HepG2 (cell line): ENCODE measurements around the gene NAT10. TPM values are rescaled to one million over a fixed set of nuclear protein-coding genes. Genes with fewer than 3 reads are reported as not detected.

Experiments used
- ATAC-seq: fragments of 200-7000 bp; cut with Tn5 transposase; 3 replicates; pipeline ENCODE4 v1.9.1; 2020; ENCODE audit warnings: mild to moderate bottlenecking, moderate library complexity
- BruUV-seq: library from RNA; stranded (reverse); fragments of 400-500 nt; replicated peaks from 2 replicates; lab custom pipeline; 2021; lab: Mats Ljungman, UMichigan
- CTCF ChIA-PET: fragments of 300-600 bp; formaldehyde crosslinking; extraction: SDS; loops from one replicate; lab custom pipeline; 2021; ENCODE audit warnings: low total read pairs, inconsistent platforms, low intra/inter-chr PET ratio; lab: Yijun Ruan, JAX
- POLR2A ChIA-PET: fragments of 350-600 bp; sonication (Branson Sonifier 250); formaldehyde crosslinking; loops from one replicate; lab custom pipeline; 2020; ENCODE audit warnings: antibody characterized with exemption, inconsistent platforms; lab: Yijun Ruan, JAX
- DNase-seq: peaks from one replicate; pipeline ENCODE4 v3.0.0-alpha.2; 2015; ENCODE audit warnings: low spot score
- FAIRE-seq: peaks from 3 replicates; lab custom pipeline; 2011; peaks lifted over from hg19 to GRCh38; lab: Jason Lieb, UNC
- H2AFZ ChIP-seq: one replicate; pipeline ENCODE4 v1.6.1; 2011; ENCODE audit warnings: low read length, inconsistent platforms
- H3K27ac ChIP-seq: fragments of 300-600 bp; 3 replicates; pipeline ENCODE4 v1.8.0; 2011; ENCODE audit warnings: mixed run types, mild to moderate bottlenecking, mixed read lengths, low read length, inconsistent platforms; ENCODE audit not compliant: insufficient read depth; ENCODE audit errors: extremely low read length
- H3K27me3 ChIP-seq, 2 experiments: fragments of 200-600 bp in 1 of 2; 2 replicates in 1 of 2; 3 replicates in 1 of 2; pipeline versions ENCODE4 v1.6.0 to v1.8.0; 2011; ENCODE audit warnings: low read length in 2 of 2, mild to moderate bottlenecking in 2 of 2, moderate library complexity in 2 of 2, inconsistent platforms in 1 of 2; ENCODE audit not compliant: insufficient read depth in 2 of 2, control insufficient read depth in 1 of 2
- H3K36me3 ChIP-seq, 2 experiments: fragments of 200-600 bp in 1 of 2; replicated peaks in 1 of 2; 2 replicates in 1 of 2; 3 replicates in 1 of 2; pipeline versions ENCODE4 v1.5.1 to v1.8.0; 2011; ENCODE audit warnings: low read length in 2 of 2, inconsistent platforms in 1 of 2; ENCODE audit not compliant: insufficient read depth in 2 of 2, control insufficient read depth in 1 of 2
- H3K4me1 ChIP-seq: 2 replicates; pipeline ENCODE4 v1.5.1; 2012; ENCODE audit warnings: low read length, inconsistent platforms; ENCODE audit not compliant: insufficient read depth
- H3K4me2 ChIP-seq: 2 replicates; pipeline ENCODE4 v1.6.0; 2011; ENCODE audit warnings: low read depth, low read length, inconsistent platforms
- H3K4me3 ChIP-seq, 3 experiments: fragments of 200-600 bp in 1 of 3; sonication (generic), shearing (Covaris generic) in 1 of 3; replicated peaks in 1 of 3; 2 replicates each; pipeline ENCODE4 v1.5.1; 2011 to 2016; ENCODE audit warnings: low read length in 3 of 3, inconsistent platforms in 2 of 3, low read depth in 2 of 3, mild to moderate bottlenecking in 2 of 3, control low read depth in 1 of 3, mixed read lengths in 1 of 3; ENCODE audit not compliant: insufficient read depth in 1 of 3
- H3K79me2 ChIP-seq: one replicate; pipeline ENCODE4 v1.6.1; 2011; ENCODE audit warnings: low read length, inconsistent platforms; ENCODE audit not compliant: insufficient read depth
- H3K9ac ChIP-seq: 2 replicates; pipeline ENCODE4 v1.6.0; 2011; ENCODE audit warnings: mild to moderate bottlenecking, low read depth, low read length, inconsistent platforms; ENCODE audit not compliant: insufficient read depth
- H3K9me3 ChIP-seq: 2 replicates; pipeline ENCODE4 v1.5.1; 2012; ENCODE audit warnings: mild to moderate bottlenecking, low read length
- H4K20me1 ChIP-seq: 2 replicates; pipeline ENCODE4 v1.6.0; 2011; ENCODE audit warnings: inconsistent platforms, mild to moderate bottlenecking, low read length, moderate library complexity; ENCODE audit not compliant: insufficient read depth
- AGO2 ChIP-seq: fragments of 200-400 bp; formaldehyde crosslinking; optimal IDR thresholded peaks from 2 replicates; pipeline ENCODE3; 2017; ENCODE audit warnings: mild to moderate bottlenecking, low read depth, low read length, moderate library complexity
- NCOR1 ChIP-seq: fragments of 200-600 bp; sonication (generic); IDR thresholded peaks from 2 replicates; pipeline ENCODE4 v1.7.0; 2017; ENCODE audit warnings: antibody characterized with exemption, low read length, borderline replicate concordance
- WGBS: methylation state at CpG from one replicate; pipeline ENCODE4 v1.1.6; 2017; ENCODE audit warnings: low lambda C conversion rate; 5-methylcytosine and 5-hydroxymethylcytosine counted together
- in situ Hi-C: cut with HindIII; loops from 2 replicates; pipeline ENCODE4 v1.10.0; 2017; ENCODE audit warnings: low pct_unique_long_range_greater_than_20kb; ENCODE audit not compliant: extremely low pct_ligation_motif_present
- intact Hi-C: fragments of 100-400 bp; cut with micrococcal nuclease; formaldehyde crosslinking; loops from one replicate; pipeline ENCODE4 v1.10.0; 2022; ENCODE audit not compliant: unreplicated experiment
- polyA plus RNA-seq, 8 experiments: library from polyadenylated mRNA; depleted of rRNA in 3 of 8; stranded (reverse) in 7 of 8; unstranded in 1 of 8; fragments of >200 nt; fragmentation: Illumina TruSeq in 4 of 8; extraction: Trizol in 4 of 8; gene quantifications; 2 replicates each; pipeline versions ENCODE4 v1.2.1 to v1.2.3, GENCODE V29; 2011 to 2016; ENCODE audit warnings: low read depth in 4 of 8, missing spikeins in 1 of 8, mixed read lengths in 1 of 8; ENCODE audit not compliant: insufficient read depth in 1 of 8
- total RNA-seq, 5 experiments: library from RNA; depleted of rRNA; stranded (reverse); fragments of >200 nt; fragmentation: Illumina TruSeq; extraction: Trizol; gene quantifications; 2 replicates each; pipeline ENCODE4 v1.2.3, GENCODE V29; 2016; ENCODE audit warnings: low read depth in 1 of 5
- TF ChIP-seq, protein P1 (sequence below): sonication (generic); formaldehyde crosslinking; IDR thresholded peaks from 2 replicates; pipeline ENCODE4 v1.4.0; 2020; ENCODE audit warnings: missing genetic modification reagents, borderline replicate concordance

Gene NAT10
- total and polyA plus RNA-seq, 2 of the 13 experiments (the other 11 are each of a cell fraction or from before 2014, with no cell fraction given), result 33.9 to 51.9 TPM

GRCh38 chr11:34169686-34170085 is 64.3 kb downstream of the NAT10 start (continued):
- TF ChIP-seq, protein P1, sequence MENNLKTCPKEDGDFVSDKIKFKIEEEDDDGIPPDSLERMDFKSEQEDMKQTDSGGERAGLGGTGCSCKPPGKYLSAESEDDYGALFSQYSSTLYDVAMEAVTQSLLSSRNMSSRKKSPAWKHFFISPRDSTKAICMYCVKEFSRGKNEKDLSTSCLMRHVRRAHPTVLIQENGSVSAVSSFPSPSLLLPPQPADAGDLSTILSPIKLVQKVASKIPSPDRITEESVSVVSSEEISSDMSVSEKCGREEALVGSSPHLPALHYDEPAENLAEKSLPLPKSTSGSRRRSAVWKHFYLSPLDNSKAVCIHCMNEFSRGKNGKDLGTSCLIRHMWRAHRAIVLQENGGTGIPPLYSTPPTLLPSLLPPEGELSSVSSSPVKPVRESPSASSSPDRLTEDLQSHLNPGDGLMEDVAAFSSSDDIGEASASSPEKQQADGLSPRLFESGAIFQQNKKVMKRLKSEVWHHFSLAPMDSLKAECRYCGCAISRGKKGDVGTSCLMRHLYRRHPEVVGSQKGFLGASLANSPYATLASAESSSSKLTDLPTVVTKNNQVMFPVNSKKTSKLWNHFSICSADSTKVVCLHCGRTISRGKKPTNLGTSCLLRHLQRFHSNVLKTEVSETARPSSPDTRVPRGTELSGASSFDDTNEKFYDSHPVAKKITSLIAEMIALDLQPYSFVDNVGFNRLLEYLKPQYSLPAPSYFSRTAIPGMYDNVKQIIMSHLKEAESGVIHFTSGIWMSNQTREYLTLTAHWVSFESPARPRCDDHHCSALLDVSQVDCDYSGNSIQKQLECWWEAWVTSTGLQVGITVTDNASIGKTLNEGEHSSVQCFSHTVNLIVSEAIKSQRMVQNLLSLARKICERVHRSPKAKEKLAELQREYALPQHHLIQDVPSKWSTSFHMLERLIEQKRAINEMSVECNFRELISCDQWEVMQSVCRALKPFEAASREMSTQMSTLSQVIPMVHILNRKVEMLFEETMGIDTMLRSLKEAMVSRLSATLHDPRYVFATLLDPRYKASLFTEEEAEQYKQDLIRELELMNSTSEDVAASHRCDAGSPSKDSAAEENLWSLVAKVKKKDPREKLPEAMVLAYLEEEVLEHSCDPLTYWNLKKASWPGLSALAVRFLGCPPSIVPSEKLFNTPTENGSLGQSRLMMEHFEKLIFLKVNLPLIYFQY (CRISPR knock-in tag), result no peak

GRCh38 chr11:34173050-34173449 is 67.6 kb downstream of the NAT10 start:
- POLR2A ChIA-PET, result interaction anchor here (1.4 kb wide), 1 partner anchor 185 kb away, joined by 5 read pairs; the partner anchor contains the start of gene ABTB2
- TF ChIP-seq AGO2 (peak; percentile 58), NCOR1 (no peak)
- Histone ChIP-seq H3K4me1 (peaks cover 7% of the 10 kb centered on the region; the same call in 1 of the 2 replicates), H3K27me3 (no peaks in the 10 kb centered on the region), H3K27ac (no peak overlapping the region), H3K36me3 (peaks cover 28 to 47% of the 10 kb centered on the region in 2 experiments; a peak in 4 of 5 replicates), H3K4me2 (no peak overlapping the region), H3K4me3 (no peak overlapping the region), H3K9me3 (no peaks in the 10 kb centered on the region), H3K79me2 (no peaks in the 10 kb centered on the region), H2AFZ (no peak overlapping the region), H3K9ac (no peak overlapping the region), H4K20me1 (0 out of 2 replicates have a peak, but pooled peaks cover 3% of the 10 kb centered on the region)
- CTCF ChIA-PET, result interaction anchor here (4.9 kb wide), 1 partner anchor 187 kb away, joined by 169 read pairs; the partner anchor contains the start of gene ABTB2
- ATAC-seq (no peak), FAIRE-seq (no peak), DNase-seq (no peak)
- 100% methylated on average over 4 of the region's 16 CpGs for WGBS
- in situ Hi-C loops, result loop anchor here (25.0 kb wide), 1 partner anchor 739 kb away; the partner anchor contains the start of genes APIP and PDHX
- BruUV-seq, result no TSS peak
- intact Hi-C loops, result loop anchor here (10.0 kb wide), 1 partner anchor 292 kb away; no protein-coding TSS in a partner anchor
